A549 (cell line): ENCODE data around the gene ESR1. TPM values are rescaled to one million over a fixed set of nuclear protein-coding genes. Genes with fewer than 3 reads are reported as not detected.

Experiments
- ATAC-seq, 2 experiments: fragments of 200-7000 bp in 1 of 2; fragments of >200 bp in 1 of 2; cut with Nextera tagmentation in 1 of 2; cut with Tn5 transposase in 1 of 2; 3 replicates each; pipeline versions ENCODE4 v1.8.0 to v1.9.1; 2018 to 2020; ENCODE audit warnings: mild to moderate bottlenecking in 1 of 2, moderate library complexity in 1 of 2
- CTCF ChIA-PET: fragments of 300-600 bp; sonication (Branson Sonifier 250); formaldehyde crosslinking; extraction: SDS; loops from one replicate; lab custom pipeline; 2021; ENCODE audit warnings: antibody characterized with exemption, inconsistent platforms; lab: Yijun Ruan, JAX
- POLR2A ChIA-PET: fragments of 350-600 bp; formaldehyde crosslinking; extraction: SDS; loops from one replicate; lab custom pipeline; 2021; ENCODE audit warnings: antibody characterized with exemption, inconsistent platforms; lab: Yijun Ruan, JAX
- DNase-seq, 2 experiments: peaks; one replicate each; pipeline versions ENCODE4 v3.0.0 to v3.0.0-alpha.2; 2011 to 2016; ENCODE audit warnings: low read depth in 1 of 2, low spot score in 1 of 2
- FAIRE-seq: peaks from 2 replicates; lab custom pipeline; 2011; peaks lifted over from hg19 to GRCh38; lab: Jason Lieb, UNC
- H3K27ac ChIP-seq, 2 experiments: fragments of >200 bp; sonication (Bioruptor Twin); formaldehyde crosslinking; 3 replicates each; pipeline ENCODE4 v1.5.1; 2016 to 2017
- H3K4me1 ChIP-seq: fragments of >200 bp; sonication (Bioruptor Twin); formaldehyde crosslinking; 3 replicates; pipeline ENCODE4 v1.6.1; 2016
- H3K4me2 ChIP-seq: fragments of >200 bp; sonication (Bioruptor Twin); formaldehyde crosslinking; 3 replicates; pipeline ENCODE4 v1.6.1; 2016
- H3K4me3 ChIP-seq: fragments of >200 bp; sonication (Bioruptor Twin); formaldehyde crosslinking; 3 replicates; pipeline ENCODE4 v1.5.1; 2016
- H3K9me3 ChIP-seq: fragments of >200 bp; sonication (Bioruptor Twin); formaldehyde crosslinking; 3 replicates; pipeline ENCODE4 v1.6.1; 2016
- BCL3 ChIP-seq: fragments of >200 bp; sonication (Bioruptor Twin); formaldehyde crosslinking; IDR thresholded peaks from 3 replicates; pipeline ENCODE4 v1.6.1; 2016
- CBX8 ChIP-seq: fragments of 200-600 bp; sonication (generic); IDR thresholded peaks from 2 replicates; pipeline ENCODE4 v1.6.1; 2016
- CEBPB ChIP-seq, 2 experiments: fragments of >200 bp in 1 of 2; sonication (Bioruptor Twin) in 1 of 2; formaldehyde crosslinking in 1 of 2; IDR thresholded peaks; 2 replicates each; pipeline ENCODE4 v1.6.1; 2012 to 2016
- CHD4 ChIP-seq: fragments of 200-600 bp; sonication (generic); IDR thresholded peaks from 2 replicates; pipeline ENCODE4 v1.6.1; 2016; ENCODE audit warnings: antibody characterized with exemption, mild to moderate bottlenecking, borderline replicate concordance
- CTCF ChIP-seq: fragments of >200 bp; sonication (Bioruptor Twin); formaldehyde crosslinking; IDR thresholded peaks from 3 replicates; pipeline ENCODE4 v1.5.1; 2016
- EHMT2 ChIP-seq: fragments of 200-600 bp; sonication (generic); IDR thresholded peaks from 2 replicates; pipeline ENCODE4 v1.6.1; 2016; ENCODE audit warnings: antibody characterized with exemption, low read depth, mild to moderate bottlenecking, moderate library complexity
- ESRRA ChIP-seq: fragments of 150-350 bp; IDR thresholded peaks from 2 replicates; pipeline ENCODE4 v1.6.1; 2014; ENCODE audit warnings: mild to moderate bottlenecking, low read length, borderline replicate concordance
- FOXS1 ChIP-seq: fragments of 250-450 bp; sonication (Bioruptor Pico); IDR thresholded peaks from 2 replicates; pipeline ENCODE4 v1.5.0; 2020; ENCODE audit warnings: mild to moderate bottlenecking, moderate library complexity
- HMGXB4 ChIP-seq: fragments of 250-450 bp; sonication (Bioruptor Pico); IDR thresholded peaks from 2 replicates; pipeline ENCODE4 v1.5.0; 2021; ENCODE audit warnings: mild to moderate bottlenecking, moderate library complexity, borderline replicate concordance
- HOXA7 ChIP-seq: fragments of 250-450 bp; sonication (Bioruptor Pico); IDR thresholded peaks from 2 replicates; pipeline ENCODE4 v1.5.0; 2020; ENCODE audit warnings: mild to moderate bottlenecking, moderate library complexity
- HOXB13 ChIP-seq: fragments of 250-450 bp; sonication (Bioruptor Pico); IDR thresholded peaks from 2 replicates; pipeline ENCODE4 v1.5.0; 2020; ENCODE audit warnings: low read depth, mild to moderate bottlenecking, moderate library complexity
- HOXB5 ChIP-seq: fragments of 250-450 bp; sonication (Bioruptor Pico); IDR thresholded peaks from 2 replicates; pipeline ENCODE4 v1.5.0; 2020; ENCODE audit warnings: mild to moderate bottlenecking, moderate library complexity
- MYC ChIP-seq: IDR thresholded peaks from 2 replicates; pipeline ENCODE4 v1.6.1; 2012; ENCODE audit warnings: mild to moderate bottlenecking, inconsistent platforms, low read length, improper control_type of control experiment, borderline replicate concordance
- PBX3 ChIP-seq: IDR thresholded peaks from 2 replicates; pipeline ENCODE4 v1.6.1; 2012
- PHF8 ChIP-seq: fragments of 200-600 bp; sonication (generic); IDR thresholded peaks from 2 replicates; pipeline ENCODE4 v1.6.1; 2016; ENCODE audit warnings: low read depth, mild to moderate bottlenecking, antibody characterized with exemption, moderate library complexity, borderline replicate concordance
- POLR2A ChIP-seq: IDR thresholded peaks from 2 replicates; pipeline ENCODE4 v1.6.1; 2012; ENCODE audit warnings: mild to moderate bottlenecking, low read length
- POLR2AphosphoS2 ChIP-seq: conservative IDR thresholded peaks from 2 replicates; pipeline ENCODE4 v1.6.1; 2012; ENCODE audit warnings: low read length, improper control_type of control experiment, inconsistent platforms
- RARB ChIP-seq: fragments of 250-450 bp; sonication (Bioruptor Pico); IDR thresholded peaks from 2 replicates; pipeline ENCODE4 v1.8.0; 2021; ENCODE audit warnings: mild to moderate bottlenecking, moderate library complexity
- REST ChIP-seq: fragments of 200-600 bp; sonication (generic); IDR thresholded peaks from 2 replicates; pipeline ENCODE4 v1.6.1; 2016; ENCODE audit warnings: antibody characterized with exemption, mild to moderate bottlenecking, moderate library complexity
- RNF2 ChIP-seq: fragments of 200-600 bp; sonication (generic); IDR thresholded peaks from 2 replicates; pipeline ENCODE4 v1.6.1; 2016; ENCODE audit warnings: low read depth, mild to moderate bottlenecking, antibody characterized with exemption, moderate library complexity, borderline replicate concordance
- SREBF2 ChIP-seq: fragments of 450-650 bp; IDR thresholded peaks from 2 replicates; pipeline ENCODE4 v1.6.1; 2014; ENCODE audit warnings: mild to moderate bottlenecking, moderate library complexity
- ZFP36 ChIP-seq: fragments of 450-650 bp; IDR thresholded peaks from 2 replicates; pipeline ENCODE4 v1.6.1; 2014; ENCODE audit warnings: borderline replicate concordance; ENCODE audit not compliant: partially characterized antibody
- ZNF302 ChIP-seq: fragments of 250-450 bp; sonication (Bioruptor Pico); IDR thresholded peaks from 2 replicates; pipeline ENCODE4 v1.9.0; 2021; ENCODE audit warnings: inconsistent platforms, mild to moderate bottlenecking, moderate library complexity
- WGBS: methylation state at CpG from one replicate; pipeline ENCODE4 v1.1.6; 2017; ENCODE audit errors: missing lambda C conversion rate; 5-methylcytosine and 5-hydroxymethylcytosine counted together
- polyA plus RNA-seq, 4 experiments: library from polyadenylated mRNA; depleted of rRNA in 3 of 4; stranded (reverse); fragments of >200 nt; fragmentation: RNase III in 1 of 4; extraction: RNeasy Plus Mini Kit Qiagen cat#74134 plus additional on column Dnase treatment in 1 of 4; gene quantifications; 2 replicates in 3 of 4; 3 replicates in 1 of 4; pipeline ENCODE4 v1.2.3, GENCODE V29; 2011 to 2017

Gene ESR1
- polyA plus RNA-seq, 2 of the 4 experiments (the other 2 are of a cell fraction): not detected

GRCh38 chr6:152085451-152085921, 278.0 kb downstream of the ESR1 start (continued):
- TF ChIP-seq REST: no peak
- TF ChIP-seq EHMT2: no peak
- TF ChIP-seq FOXS1 (CRISPR knock-in tag): no peak
- TF ChIP-seq CEBPB (IDR thresholded peaks at IDR 0.05): no peak

- Histone ChIP-seq H3K4me3 (no peak overlapping the region), H3K9me3 (no peaks in the 10 kb centered on the region), H3K4me2 (no peak overlapping the region), H3K4me1 (no peaks in the 10 kb centered on the region; the same call in 2 of the 3 replicates)
- DNase-seq: no peak
- FAIRE-seq: no peak
- CTCF ChIA-PET: interaction anchor here (2.2 kb wide), 1 partner anchor 17 kb away, joined by 6 read pairs; no protein-coding TSS in a partner anchor
- TF ChIP-seq HOXB13 (CRISPR knock-in tag) (no peak), CHD4 (no peak), MYC (no peak), POLR2A (no peak), RNF2 (no peak), BCL3 (no peak), PBX3 (no peak), SREBF2 (no peak), HOXB5 (CRISPR knock-in tag) (no peak), HOXA7 (CRISPR knock-in tag) (no peak), RARB (no peak), CBX8 (no peak), POLR2AphosphoS2 (no peak), PHF8 (no peak), ZNF302 (CRISPR knock-in tag) (no peak), CTCF (no peak), ESRRA (no peak), HMGXB4 (no peak), ZFP36 (no peak)
- TF ChIP-seq, all 56 proteins: peak for 0
- WGBS: 30% methylated on average over 3 of the region's 3 CpGs
- H3K27ac ChIP-seq: no peak overlapping the region
- ATAC-seq: no peak
- POLR2A ChIA-PET: no interaction called here
These were observed 278.9 kb downstream of the ESR1 start for GRCh38 chr6:152086223-152086873.
